Fibroblast of lung (primary cell): Measurements from ENCODE around the gene HCN2.

Experiments
- EZH2 ChIP-seq: IDR thresholded peaks from 2 replicates; pipeline ENCODE4 v1.5.1; 2012; ENCODE audit warnings: low read length, control low read depth, mild to moderate bottlenecking; ENCODE audit errors: missing control alignments
- TF ChIP-seq, protein P1 (sequence below), 2 donors: IDR thresholded peaks in 1 of 2; conservative IDR thresholded peaks in 1 of 2; 1 replicate in 1 of 2; 2 replicates in 1 of 2; pipeline ENCODE4 v1.5.1; 2011 to 2012; ENCODE audit warnings: low read length in 2 of 2, control low read depth in 1 of 2, inconsistent platforms in 1 of 2, low read depth in 1 of 2, mild to moderate bottlenecking in 1 of 2

DNA sequence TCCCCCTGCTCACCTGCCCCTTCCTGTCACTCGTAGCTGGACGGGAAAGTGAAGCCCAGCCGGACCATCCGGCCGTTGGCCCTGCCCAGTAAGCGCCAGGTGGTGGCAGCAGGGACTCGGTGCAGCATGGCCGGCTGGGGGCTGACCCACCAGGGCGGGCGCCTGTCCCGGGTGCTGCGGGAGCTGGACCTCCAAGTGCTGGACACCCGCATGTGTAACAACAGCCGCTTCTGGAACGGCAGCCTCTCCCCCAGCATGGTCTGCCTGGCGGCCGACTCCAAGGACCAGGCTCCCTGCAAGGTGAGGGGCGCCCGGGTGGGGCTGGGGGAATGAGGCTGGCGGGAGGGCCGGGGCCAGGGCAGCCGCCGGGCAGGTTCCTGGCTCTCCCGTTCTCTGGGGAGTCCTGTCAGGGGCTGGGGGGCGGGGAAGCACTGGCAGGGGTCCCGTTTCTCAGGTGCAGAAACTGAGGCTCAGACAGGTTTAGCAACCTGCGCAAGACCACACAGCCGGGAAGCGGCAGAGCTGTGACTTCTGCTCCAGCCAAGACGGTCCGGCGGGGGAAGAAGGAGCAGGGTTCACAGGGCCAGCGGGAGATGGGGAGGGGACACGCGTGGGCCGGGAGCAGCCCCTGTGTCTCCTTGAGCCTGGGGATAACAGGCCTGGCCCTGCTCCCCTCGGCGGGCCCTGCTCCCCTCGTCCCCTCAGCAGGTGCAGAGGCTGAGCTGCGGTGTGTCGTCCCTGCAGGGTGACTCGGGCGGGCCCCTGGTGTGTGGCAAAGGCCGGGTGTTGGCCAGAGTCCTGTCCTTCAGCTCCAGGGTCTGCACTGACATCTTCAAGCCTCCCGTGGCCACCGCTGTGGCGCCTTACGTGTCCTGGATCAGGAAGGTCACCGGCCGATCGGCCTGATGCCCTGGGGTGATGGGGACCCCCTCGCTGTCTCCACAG, 40.5 kb upstream of the HCN2 start:
- TF ChIP-seq, protein P1, sequence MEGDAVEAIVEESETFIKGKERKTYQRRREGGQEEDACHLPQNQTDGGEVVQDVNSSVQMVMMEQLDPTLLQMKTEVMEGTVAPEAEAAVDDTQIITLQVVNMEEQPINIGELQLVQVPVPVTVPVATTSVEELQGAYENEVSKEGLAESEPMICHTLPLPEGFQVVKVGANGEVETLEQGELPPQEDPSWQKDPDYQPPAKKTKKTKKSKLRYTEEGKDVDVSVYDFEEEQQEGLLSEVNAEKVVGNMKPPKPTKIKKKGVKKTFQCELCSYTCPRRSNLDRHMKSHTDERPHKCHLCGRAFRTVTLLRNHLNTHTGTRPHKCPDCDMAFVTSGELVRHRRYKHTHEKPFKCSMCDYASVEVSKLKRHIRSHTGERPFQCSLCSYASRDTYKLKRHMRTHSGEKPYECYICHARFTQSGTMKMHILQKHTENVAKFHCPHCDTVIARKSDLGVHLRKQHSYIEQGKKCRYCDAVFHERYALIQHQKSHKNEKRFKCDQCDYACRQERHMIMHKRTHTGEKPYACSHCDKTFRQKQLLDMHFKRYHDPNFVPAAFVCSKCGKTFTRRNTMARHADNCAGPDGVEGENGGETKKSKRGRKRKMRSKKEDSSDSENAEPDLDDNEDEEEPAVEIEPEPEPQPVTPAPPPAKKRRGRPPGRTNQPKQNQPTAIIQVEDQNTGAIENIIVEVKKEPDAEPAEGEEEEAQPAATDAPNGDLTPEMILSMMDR (conservative IDR thresholded peaks at IDR 0.05 in 1 of 2, IDR thresholded peaks at IDR 0.05 in 1 of 2; ENCODE audit: low read depth in 1 of 2, low read length in 2 of 2), result no peak
- TF ChIP-seq EZH2, result no peak
